ENCODE measurements around the gene LILRB4.
"Not testable (repeated sequence)": the region's sequence is repeated elsewhere in the genome, so short reads cannot be mapped to it uniquely, and the experiment has no call there.

The LILRB4 gene

DNA sequence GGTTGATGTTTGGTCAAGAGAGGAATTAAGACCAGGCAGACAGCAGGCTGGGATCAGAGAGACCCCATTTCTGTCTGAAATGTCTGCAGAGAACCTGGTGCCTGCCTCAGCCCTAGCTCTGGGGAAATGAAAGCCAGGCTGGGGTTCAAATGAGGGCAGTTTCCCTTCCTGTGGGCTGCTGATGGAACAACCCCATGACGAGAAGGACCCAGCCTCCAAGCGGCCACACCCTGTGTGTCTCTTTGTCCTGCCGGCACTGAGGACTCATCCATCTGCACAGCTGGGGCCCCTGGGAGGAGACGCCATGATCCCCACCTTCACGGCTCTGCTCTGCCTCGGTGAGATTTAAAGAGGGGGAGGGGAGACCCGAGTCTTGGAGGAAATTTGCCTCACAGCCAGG, at the start of gene LILRB4:
LILRB4 (plus strand) TSS at position 256 of the 400 bp plus-strand sequence; CDS start at position 305, 49 bp downstream.
- peak; percentile 47 for DNase-seq (ENCODE audit: low spot score)
- TF ChIP-seq, protein P1, sequence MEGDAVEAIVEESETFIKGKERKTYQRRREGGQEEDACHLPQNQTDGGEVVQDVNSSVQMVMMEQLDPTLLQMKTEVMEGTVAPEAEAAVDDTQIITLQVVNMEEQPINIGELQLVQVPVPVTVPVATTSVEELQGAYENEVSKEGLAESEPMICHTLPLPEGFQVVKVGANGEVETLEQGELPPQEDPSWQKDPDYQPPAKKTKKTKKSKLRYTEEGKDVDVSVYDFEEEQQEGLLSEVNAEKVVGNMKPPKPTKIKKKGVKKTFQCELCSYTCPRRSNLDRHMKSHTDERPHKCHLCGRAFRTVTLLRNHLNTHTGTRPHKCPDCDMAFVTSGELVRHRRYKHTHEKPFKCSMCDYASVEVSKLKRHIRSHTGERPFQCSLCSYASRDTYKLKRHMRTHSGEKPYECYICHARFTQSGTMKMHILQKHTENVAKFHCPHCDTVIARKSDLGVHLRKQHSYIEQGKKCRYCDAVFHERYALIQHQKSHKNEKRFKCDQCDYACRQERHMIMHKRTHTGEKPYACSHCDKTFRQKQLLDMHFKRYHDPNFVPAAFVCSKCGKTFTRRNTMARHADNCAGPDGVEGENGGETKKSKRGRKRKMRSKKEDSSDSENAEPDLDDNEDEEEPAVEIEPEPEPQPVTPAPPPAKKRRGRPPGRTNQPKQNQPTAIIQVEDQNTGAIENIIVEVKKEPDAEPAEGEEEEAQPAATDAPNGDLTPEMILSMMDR (IDR thresholded peaks at IDR 0.05; ENCODE audit: extremely low read depth, missing control alignments): no peak

GRCh38 chr19:54614726-54615125, 48.1 kb upstream of the LILRB4 start:
- TF ChIP-seq, protein P1 (IDR thresholded peaks at IDR 0.05; ENCODE audit: extremely low read depth, missing control alignments): no peak
- no peak for DNase-seq (ENCODE audit: low spot score)

DNA sequence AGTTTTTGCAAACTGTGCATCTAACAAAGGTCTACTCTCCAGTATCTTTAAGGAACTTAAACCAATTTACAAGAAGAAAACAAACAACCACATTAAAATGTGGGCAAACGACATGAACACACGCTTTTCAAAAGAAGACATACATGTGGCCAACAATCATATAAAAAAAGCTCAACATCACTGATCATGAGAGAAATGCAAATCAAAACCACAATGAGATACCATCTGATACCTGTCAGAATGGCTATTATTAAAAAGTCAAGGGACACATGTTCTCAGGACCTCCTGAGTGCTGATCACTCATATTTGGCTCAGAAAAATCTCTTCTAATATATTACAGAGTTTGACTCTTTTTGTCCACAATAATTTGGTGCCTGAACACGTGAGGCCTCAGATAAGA, 46.7 kb upstream of the LILRB4 start:
- TF ChIP-seq, protein P1 (IDR thresholded peaks at IDR 0.05; ENCODE audit: extremely low read depth, missing control alignments): no peak
- DNase-seq (ENCODE audit: low spot score): no peak

GRCh38 chr19:54616821-54617560, 45.8 kb upstream of the LILRB4 start:
- TF ChIP-seq, protein P1 (IDR thresholded peaks at IDR 0.05; ENCODE audit: extremely low read depth, missing control alignments): no peak
- peak; percentile 64 for DNase-seq (ENCODE audit: low spot score)

- no peak for DNase-seq (ENCODE audit: low spot score)
- TF ChIP-seq, protein P1 (IDR thresholded peaks at IDR 0.05; ENCODE audit: extremely low read depth, missing control alignments): no peak
Observed at GRCh38 chr19:54620464-54620863, 42.3 kb upstream of the LILRB4 start.

DNA sequence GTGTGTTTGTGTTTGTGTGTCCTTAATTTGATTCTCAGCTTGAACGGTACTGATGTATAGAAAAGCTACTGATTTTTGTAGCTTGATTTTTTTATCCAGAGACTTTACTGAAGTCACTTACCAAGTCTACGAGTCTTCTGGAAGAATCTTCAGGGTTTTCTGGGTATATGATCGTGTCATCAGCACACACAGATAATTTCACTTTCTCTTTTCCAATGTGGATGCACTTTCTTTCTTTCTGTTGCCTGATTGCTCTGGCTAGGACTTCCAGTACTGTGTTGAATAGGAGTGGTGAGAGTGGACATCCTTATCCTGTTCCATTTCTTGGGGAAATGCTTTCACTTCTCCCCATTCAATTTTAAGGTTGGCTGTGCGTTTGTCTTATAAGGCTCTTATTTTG, 40.4 kb upstream of the LILRB4 start:
- TF ChIP-seq, protein P1 (IDR thresholded peaks at IDR 0.05; ENCODE audit: extremely low read depth, missing control alignments): no peak
- DNase-seq (ENCODE audit: low spot score): no peak

DNA sequence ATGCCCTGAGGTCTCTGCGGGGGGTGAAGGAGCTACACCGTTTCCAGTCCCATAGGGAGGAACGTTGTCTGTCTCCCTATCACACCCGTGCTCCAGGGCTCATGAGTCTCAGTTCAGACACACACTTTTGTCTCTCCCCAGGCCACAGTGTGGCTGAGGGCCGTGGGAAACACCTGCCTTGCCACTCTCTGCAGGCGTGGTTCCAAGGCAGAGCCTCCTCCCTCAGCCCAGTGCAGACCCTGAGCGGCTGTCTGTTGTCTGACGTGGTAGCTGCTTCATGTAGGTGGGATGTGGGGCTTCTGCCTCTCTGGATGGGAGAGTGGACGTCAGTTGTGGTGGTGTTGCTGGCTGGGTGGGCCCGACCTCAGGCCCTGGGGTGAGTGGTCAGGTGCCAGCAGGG, 38.6 kb upstream of the LILRB4 start:
- not testable (repeated sequence) for DNase-seq (ENCODE audit: low spot score)

DNA sequence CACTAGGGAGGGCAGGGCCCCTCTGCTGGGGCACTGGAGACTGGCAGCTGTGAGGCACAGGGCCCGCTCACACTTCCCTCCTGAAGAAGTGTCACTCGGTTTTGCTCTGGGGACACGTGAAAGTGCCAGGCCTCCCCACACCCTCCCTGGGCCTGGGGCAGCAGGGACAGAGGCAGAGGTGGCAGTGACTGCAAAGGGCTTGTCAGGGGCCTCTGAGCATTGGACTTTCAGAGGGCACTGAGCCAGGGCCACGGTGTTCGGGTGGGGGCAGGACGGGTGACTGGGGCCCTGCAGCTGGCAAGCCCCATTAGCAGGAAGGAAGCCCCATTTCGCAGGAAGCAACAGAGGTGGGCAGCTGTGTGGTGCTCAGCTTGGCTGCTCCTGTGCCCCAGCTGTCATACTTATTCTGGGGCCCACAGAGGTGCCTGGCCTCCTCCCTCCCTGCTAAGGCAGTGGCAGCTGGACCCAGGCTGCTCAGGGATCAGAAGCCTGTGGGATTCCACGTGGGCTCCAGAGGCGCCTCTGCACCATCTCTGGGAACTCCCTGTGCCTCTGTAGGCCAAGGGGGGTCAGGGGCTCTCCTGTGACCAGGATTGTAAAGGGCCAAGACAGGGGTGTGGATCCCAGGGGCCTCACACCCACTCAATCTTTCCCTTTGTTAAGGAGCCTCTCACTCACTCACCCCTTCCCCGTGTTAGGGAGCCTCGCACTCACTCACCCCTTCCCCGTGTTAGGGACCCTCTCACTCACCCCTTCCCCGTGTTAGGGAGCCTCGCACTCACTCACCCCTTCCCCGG, 37.7 kb upstream of the LILRB4 start:
- DNase-seq (ENCODE audit: low spot score): not testable (repeated sequence)

All from GM20000 (cell line).